Stimulated activated CD8-positive, alpha-beta memory T cell treated with anti-CD3 and anti-CD28 coated beads, Interleukin-15, amount 100 ng/mL, for 1 hour (primary cell): Measurements from ENCODE around the gene SENP1.
"Not testable (repeated sequence)": the region's sequence is repeated elsewhere in the genome, so short reads cannot be mapped to it uniquely, and the experiment has no call there.

Experiments
- DNase-seq: peaks from one replicate; pipeline ENCODE4 v3.0.0-alpha.2; 2020; ENCODE audit warnings: low read depth

Gene SENP1

DNA sequence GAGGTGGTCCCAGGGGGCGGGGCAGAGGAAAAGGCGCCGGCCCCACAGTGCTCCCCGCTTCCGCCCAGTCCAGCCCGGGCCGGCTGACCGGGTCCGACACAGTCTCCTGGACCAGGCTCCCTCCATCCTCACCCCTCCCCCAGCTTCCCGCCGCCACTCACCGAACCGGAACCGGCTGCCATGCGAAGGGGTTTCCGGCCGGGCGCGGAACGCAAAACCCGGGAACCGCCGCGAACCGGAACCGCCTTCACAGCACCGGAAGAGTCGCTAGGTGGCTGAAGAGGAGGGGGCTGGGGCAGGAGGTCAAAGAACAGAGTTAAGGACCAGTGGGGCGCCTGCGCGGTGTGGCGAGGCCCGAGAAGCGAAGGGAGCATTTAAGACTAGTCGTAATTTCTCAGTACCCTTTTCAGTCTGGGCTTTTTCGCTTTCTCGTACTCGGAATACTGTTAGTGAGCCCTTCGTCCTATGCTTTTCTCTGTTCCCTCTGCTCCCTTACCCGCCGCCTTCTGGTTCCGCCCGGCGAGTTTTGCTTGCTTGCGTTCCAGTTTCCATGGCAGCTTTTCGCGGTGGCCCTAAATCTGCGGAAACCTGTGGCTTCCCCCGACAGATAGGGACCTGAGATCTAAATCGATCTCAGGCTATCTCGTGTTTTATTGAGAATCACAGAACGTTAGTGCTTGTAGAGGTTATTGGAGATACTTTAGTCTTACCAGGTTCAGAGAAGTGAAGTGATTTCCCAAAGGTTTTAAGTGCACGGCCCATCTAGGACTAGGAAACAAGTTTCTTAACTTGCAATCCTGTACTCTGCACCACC is at the start of gene SENP1:
Gene SENP1 (minus strand): TSS at position 213 of the 814 bp plus-strand sequence. CDS start 4,607 bp downstream, outside the sequence.
- peak; percentile 78 for DNase-seq

DNA sequence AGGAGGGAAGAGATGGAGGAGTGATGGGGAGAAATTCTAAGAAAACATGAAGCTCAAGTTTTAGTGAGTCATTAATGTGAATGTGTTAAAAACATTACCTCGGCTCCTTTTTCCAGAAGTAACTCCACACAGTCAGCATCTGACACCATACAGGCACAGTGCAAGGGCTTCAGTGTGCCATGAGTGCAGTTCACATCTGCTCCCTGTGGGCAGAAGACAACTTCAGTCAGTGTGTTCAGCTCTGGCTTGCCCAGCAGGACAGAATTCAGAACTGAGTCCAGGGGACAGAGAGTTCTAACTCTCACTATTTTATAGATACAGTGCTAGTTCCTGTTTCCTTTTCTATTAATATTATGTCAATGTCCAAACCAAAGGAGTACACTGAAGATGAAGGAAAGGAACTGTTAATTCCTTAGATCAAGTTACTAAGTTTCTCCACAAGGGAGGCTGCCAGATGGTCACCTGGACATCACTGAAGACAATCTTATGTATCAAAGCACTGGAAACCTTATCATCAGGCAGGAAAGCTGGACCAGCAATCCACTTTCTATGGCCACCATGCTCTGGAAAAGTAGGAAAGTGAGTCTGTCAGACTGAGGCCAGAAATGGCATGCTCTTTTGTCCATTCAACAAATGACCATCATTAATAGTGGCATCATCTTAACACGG is 45.4 kb upstream of the SENP1 start:
- DNase-seq = no peak

DNA sequence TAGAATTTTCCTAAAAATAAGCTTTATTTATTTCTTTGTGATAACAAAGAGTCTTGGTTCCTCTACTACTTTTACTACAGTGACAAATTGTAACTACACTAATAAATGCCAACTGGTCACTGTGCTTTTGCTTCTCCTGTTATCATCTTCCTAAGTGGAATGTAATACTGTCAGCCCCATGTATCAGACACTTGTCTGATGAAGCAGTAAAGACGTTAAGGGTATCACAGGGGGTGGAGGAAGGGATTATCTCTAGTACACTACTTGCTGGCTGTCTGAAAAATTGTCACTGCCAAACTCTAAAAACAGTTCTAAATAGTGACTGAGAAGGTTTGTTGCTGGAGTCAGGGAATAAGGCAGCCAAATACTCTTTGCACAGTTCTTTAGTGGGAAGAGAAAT is 40.1 kb upstream of the SENP1 start:
- DNase-seq = no peak

DNA sequence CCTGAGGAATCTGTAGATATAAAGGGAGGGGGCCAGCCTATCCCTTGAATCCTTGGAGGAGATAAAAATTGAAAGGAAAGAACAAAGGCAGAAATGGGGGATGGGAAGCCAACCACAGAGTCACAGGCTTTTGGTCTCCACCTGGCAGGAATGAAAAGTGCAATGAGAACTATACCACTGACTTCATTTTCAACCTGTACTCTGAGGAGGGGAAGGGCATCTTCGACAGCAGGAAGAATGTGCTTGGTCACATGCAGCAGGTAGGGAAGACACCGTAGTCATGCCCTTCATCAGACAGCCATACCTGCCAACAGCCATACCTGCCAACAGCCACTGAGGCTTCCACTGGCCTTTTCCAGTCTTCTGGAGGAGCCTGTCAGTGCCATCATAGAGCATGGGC is 38.0 kb upstream of the SENP1 start:
- no peak for DNase-seq

DNA sequence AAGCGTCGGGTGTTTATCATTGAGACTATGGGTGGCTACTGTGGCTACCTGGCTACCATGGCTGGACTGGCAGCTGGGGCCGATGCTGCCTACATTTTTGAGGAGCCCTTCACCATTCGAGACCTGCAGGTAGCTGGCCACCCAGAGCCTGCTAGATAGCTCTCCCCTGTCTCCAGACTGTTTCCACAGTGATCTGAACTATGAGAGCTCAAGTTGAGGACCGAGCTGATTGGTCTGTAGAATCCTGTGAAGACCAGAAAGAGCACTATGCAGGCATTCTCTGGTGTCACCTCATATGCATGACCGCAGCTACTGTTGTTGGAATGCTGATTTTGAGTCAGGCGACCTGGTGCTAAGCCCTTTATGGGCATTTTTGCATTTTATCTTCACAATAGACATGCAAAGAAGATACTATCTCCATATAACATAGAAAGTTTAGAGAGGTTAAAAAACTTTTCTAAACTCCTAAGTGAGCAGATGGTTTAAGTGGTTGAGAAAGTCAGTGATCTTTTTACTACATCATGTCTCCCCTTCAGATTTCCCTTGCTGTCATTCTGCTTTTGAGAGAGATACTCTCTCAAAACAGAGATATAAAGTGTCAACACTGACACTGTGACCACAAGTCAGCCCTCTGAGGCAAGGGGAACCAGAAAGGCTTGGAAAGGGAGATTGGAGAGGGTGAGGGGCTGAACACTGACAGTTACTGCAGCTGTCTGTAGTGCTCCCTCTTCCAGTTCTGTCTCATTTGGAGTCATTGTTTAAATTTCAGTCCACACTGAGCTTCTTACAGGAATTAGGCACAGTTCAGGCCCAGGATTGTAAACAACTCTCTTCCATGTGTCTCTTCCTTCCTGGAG is 37.2 kb upstream of the SENP1 start:
- DNase-seq = no peak

DNA sequence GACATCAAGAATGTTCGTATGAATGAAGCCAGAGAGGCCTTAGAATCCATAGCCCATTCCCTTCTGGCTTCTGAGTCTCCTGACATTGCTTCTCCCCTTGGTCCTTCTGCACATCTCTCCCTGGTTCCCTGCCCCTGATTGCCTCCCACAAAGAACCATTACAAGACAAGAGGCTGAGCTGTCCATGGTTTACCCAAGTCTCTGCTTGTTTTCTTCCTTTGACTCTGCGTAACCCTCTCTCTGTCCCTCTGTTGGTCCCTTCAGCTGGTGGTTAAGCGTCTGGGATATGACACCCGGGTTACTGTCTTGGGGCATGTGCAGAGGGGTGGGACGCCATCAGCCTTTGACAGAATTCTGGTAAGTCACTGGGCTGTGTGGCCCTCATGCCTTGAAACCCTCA is 29.1 kb upstream of the SENP1 start:
- DNase-seq = no peak

DNA sequence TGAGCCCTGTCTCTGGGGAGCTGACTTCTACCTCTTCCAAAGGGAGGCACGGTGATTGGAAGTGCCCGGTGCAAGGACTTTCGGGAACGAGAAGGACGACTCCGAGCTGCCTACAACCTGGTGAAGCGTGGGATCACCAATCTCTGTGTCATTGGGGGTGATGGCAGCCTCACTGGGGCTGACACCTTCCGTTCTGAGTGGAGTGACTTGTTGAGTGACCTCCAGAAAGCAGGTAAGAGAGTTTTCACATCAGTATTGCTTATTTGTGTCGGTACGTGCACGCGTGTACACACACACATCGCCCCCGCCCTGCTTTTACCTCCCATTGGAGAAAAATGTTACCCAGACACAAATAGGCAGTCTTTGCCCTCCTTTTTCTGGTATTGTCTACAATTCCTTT is 26.9 kb upstream of the SENP1 start:
- no peak for DNase-seq

DNA sequence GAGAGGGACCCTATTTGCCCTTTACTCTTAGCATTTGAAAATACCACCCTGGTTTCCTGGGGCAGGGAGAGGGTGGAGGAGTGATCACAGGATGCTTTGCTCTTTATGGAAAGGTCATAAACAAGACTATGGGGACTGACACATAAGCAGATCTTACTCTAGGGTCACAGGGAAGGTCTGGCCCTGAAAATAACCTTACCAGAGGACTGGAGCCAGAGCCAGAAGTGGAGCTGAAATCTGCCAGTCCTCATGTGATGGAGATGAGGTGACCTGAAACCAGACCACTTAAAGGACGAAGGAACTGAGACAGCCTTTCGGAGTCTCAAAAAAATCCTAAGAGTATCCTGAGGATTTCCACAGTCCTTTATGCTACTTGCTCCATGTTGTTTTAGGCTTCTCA is 25.6 kb upstream of the SENP1 start:
- no peak for DNase-seq

DNA sequence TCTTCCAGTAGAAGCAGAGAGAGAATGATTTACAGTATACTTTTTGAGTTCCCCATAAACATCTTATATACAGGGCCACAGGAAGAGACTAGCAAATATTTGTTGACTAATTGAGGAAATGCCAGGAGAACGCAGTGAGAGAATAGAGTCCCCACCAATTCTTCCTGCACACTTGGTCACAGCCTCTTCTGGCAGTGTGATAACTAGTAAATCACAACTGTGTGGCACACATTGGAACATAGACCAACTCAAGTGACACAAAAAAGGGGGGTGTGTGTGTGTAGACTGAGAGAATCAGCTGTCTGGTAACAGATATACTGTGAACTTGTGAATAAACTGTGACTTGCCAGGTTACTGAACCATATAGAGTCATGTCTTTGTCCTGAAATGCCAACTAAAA is 23.5 kb upstream of the SENP1 start:
- no peak for DNase-seq

DNA sequence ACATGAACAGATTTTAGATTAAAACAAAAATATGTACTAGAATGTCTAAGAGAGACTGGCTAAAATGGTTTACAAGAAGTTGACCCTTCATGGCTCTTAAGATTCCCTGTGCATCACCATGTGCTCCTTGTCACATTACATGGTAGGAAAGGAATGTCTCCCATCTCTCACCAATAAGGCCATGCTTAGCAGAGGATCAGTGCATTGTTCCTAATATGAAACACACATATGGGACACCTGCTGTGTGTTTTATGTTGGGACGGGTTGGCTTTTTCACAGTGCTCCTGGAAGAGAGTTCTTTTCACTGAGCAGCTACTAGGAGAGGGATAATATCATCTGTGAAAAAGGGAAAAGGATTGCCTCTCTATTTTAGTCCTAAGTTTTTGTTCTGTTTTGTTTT is 22.9 kb upstream of the SENP1 start:
- no peak for DNase-seq

DNA sequence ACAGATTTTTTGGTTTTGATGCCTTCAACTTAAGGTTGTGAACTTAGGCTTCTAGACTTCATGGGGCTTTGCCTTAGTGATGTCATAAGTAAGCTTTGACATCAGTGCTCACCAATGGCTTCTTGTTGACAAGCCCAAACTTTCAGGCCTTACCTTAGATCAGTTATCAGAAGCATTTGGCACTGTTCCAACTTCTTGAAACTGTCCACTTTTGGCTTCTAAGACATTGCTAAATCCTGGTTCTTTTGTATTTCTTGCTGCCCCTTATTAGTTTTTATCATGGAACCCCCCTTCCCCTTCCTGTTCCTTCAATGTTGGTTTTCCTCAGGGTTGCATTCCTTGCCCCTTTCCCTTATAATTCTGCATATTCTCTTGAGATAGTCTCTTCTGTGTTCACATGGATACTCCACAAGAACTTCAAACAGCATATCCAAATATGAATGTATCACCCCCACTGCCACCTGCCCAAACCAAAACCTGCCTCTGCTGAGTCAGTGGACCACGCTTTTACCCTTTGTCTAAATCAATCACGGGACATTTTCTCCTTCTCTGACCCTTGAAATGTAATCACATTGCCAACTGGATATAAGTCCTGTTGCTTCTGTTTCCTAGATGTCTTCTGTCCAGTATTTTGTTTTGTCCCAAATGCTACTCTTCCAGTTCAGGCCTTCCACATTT is 21.2 kb upstream of the SENP1 start:
- DNase-seq = no peak

DNA sequence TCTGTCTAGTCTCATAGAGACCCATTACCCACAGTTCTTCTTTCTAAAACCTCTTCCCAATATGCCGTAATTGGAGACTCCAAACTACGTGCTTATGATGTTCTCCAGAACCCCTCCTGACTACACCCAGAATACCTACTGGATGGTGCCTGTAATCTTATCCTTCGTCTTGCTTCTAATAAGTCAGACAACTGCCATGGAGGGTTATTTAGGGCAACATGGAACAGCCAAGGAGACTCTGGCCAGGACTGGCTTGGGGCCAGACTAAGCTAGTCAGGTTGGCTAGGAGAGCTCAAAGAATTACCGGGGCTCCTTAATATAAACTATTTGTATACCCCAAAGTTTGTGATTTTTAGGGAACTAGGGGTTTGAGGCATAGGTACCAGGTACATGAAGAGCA is 20.1 kb upstream of the SENP1 start:
- DNase-seq = no peak

DNA sequence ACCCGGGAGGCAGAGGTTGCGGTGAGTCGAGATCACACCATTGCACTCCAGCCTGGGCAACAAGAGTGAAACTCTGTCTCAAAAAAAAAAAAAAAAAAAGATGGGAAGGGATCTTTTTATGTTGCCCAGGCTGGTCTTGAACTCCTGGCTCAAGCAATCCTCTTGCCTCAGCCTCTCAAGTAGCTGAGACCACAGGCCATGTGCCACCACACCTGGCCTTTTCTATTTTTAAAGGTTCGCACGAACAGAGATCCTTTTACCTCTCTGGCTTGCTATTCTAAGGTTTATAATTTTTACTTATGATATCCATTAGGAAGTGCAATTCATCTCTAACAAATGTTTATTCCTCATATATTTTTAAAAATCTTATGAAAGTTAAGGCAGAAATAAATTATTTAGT is 19.7 kb upstream of the SENP1 start:
- not testable (repeated sequence) for DNase-seq

DNA sequence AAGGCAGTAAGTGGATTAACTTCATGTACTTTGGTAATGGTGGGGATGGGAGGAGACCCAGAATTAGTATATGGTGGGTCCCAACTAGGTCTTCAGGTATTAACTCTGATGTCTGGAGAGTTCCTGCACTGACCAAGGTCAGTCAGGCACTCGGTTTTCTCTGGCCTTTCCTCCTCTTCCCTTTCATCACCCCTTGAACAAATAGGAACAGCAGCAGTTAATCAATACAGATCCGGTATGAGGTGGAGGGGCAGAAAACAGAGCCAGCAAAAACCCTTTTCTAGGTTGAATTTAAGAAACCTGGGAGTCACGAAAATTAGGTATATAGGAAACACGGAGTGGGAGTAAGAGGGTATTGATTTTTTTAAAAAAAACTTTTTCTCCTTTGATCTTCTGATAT is 17.3 kb upstream of the SENP1 start:
- no peak for DNase-seq

DNA sequence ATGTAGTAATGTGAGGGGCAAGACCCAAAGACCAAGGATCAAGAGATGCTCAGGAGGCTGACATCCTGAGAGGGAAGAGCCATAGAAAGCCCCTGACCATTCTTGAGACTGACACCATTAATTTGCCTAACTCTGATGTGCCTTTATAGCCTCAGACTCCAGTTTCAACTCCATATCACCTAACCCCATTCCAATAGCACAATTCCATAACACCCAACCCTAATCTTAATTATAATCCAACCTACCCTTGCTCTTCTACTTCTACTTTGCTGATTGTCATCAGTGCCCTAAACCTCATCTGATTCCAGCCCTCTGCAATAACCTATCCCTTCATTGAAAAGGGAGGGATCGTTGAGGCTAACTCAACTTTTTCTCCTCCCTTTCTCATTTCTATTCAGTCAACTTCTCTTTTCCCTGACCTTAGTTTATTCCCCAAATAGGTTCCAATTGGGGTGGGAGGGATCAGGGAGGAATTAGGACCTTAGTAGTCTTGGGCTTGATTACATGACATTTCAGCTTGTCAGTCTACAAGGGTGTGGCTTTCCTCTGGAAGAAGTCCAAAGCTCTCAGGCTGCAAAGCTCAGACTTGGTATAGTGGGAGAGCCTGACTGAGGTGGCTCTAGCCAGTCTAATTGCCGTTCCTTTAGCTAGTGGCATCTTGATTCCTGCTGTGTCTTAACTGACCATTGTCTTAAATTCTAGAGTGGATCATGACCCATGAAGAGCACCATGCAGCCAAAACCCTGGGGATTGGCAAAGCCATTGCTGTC is 16.4 kb upstream of the SENP1 start:
- no peak for DNase-seq

DNA sequence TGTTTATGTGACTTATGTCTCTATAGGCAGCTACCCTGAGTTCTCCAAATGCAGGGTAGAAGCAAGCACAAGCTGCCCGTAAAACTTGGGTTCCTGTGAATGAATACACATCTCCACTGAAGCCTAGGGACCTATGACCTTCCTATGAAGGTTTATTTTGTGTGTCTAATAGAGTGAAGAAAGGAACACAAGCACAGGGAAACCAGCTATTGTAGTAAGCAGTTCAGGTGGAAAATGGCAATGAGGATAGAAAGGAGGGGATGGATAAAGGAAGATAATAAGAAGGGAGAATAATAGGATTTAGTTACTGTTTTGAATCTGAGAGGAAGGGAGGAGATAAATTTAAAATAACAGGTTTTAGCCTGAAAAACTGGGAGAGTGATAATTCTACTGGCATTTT is 15.6 kb upstream of the SENP1 start:
- DNase-seq = no peak

DNA sequence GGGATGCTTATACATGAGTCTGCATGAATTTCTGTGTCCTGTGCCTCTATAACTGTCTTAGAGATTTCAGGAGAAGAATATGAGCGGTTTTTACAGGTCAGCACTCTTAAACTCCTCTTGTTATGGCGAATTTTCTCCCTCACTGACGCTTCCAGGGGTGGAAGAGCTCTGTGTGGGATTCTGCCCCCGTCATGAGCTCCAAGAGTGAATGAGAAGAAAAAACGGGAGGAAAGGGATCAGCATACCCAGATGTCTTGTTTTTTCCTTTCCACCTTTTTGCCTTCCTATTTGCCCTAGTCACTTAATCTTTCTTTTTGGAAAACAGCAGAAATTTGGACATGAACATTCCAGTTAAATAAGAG is 13.9 kb upstream of the SENP1 start:
- no peak for DNase-seq

DNA sequence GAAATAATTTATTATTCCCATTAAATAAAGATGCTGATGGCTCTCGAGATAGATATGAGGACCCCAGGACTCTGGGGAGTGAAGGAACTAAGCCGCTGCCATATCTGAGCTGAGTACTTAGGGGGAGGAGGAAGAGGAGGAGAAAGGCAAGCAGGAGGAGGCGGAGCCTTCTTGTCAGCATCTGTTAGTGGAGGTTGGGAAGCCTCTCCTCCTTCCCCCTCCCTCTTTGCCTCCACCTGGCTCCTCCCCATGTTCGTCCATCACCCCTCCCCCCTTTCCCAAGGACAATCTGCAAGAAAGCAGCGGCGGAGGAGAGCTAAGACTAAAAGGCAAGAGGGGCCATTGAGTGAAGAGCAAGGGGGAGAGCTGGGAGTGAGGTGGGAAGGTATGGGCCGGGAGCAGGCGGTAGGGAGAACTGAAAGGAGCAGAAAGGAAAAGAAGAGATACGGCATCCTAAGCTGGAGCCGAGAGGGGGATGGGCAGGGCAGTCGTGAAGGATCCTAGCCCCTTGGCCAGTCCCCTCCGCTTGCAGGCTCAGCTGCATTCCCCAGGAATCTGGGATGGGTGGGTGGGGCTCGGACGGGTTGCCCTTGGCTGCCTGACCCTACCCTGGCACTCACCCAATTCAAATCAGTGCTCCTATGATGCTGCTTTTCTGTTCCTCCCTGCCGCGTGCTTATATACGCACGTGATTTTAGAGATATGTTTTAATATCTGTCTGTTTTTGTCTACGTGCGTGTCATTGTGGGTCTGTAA is 13.4 kb upstream of the SENP1 start, which contains the start of gene PFKM:
Gene PFKM (plus strand): TSS at position 287 of the 756 bp plus-strand sequence. CDS start 3,411 bp downstream, outside the sequence.
- peak; percentile 11 for DNase-seq

DNA sequence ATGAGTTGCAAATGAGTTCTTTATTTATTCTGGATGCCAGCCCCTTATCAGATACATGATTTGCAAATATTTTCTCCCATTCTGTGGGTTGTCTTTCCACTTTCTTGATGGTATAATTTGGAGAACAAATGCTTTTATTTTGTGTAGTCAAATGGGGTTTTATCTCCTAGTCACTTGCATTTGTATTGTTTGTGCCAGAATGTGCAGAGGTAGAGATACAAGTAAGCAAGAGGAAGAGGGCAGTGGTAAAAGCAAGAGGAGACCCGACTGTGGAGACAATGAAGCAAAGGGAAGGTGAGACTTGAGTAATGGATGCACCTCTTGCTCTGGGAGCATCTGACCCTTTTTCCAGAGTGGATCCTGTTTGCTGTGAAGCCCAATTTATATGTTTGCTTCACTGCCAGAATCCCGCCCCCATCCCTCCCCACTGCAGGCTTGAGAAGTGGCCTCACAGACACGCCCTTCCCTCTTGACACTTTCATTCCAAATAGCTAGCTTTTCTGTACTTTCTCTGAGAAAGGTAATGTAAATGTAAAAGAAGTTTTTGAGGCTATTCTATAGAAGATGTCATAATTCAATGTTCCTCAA is 12.5 kb upstream of the SENP1 start:
- no peak for DNase-seq

DNA sequence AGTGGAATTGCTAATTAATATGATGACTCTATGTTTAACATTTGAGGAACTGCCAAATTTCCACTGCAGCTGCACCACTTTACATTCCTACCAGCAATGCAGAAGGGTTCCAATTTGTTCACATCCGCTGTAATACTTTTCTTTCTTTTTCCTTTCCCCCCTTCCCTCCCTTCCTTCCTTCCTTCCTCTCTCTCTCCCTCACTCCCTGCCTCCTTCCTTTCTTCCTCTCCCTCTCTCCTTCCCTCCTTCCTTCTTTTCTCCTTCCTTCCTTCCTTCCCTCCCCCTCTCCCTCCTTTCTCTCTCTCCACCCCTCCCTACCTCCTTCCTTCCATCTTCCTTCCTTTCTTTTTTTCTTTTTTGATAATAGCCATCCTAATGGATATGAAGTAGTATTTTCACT is 10.1 kb upstream of the SENP1 start:
- no peak for DNase-seq
